Measurements from ENCODE around the gene KRTAP10-5. TPM values are rescaled to one million over a fixed set of nuclear protein-coding genes. Genes with fewer than 3 reads are reported as not detected.
"Not testable (repeated sequence)": the region's sequence is repeated elsewhere in the genome, so short reads cannot be mapped to it uniquely, and the experiment has no call there.

KRTAP10-5 gene
- total RNA-seq, 1 donor from 2014 or later, result not detected

DNA sequence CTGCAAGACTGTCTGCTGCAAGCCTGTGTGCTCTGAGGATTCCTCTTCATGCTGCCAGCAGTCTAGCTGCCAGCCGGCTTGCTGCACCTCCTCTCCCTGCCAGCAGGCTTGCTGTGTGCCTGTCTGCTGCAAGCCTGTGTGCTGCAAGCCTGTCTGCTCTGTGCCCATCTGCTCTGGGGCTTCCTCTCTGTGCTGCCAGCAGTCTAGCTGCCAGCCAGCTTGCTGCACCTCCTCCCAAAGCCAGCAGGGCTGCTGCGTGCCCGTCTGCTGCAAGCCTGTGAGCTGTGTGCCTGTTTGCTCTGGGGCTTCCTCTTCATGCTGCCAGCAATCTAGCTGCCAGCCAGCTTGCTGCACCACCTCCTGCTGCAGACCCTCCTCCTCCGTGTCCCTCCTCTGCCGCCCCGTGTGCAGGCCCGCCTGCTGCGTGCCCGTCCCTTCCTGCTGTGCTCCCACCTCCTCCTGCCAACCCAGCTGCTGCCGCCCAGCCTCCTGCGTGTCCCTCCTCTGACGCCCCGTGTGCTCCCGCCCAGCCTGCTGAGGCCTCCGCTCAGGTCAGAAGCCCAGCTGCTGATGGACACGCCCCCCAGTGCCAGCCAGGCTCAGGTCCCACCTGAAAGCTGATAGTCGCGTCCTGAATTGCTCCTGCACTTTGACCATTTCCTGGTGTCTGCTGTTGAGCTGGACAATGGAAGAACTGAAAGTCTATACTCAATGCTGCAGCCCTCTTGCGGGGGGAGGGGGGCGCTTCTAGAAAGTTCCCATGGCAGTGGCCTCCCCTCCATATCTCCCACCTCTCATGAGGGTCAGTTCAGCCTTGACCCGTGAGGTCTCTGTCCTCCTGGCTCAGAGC lies 5.7 kb downstream of the KRTAP10-5 start:
- H3K4me1 ChIP-seq, result no peaks in the 10 kb centered on the region
- no peak overlapping the region for H3K27ac ChIP-seq
- no peaks in the 10 kb centered on the region for H3K36me3 ChIP-seq
- intact Hi-C loops (cut with DNase I), result no loop called here
- ATAC-seq (no peak), DNase-seq (peak; percentile 47)
- H3K9me3 ChIP-seq, result no peaks in the 10 kb centered on the region
- TF ChIP-seq, protein P1, sequence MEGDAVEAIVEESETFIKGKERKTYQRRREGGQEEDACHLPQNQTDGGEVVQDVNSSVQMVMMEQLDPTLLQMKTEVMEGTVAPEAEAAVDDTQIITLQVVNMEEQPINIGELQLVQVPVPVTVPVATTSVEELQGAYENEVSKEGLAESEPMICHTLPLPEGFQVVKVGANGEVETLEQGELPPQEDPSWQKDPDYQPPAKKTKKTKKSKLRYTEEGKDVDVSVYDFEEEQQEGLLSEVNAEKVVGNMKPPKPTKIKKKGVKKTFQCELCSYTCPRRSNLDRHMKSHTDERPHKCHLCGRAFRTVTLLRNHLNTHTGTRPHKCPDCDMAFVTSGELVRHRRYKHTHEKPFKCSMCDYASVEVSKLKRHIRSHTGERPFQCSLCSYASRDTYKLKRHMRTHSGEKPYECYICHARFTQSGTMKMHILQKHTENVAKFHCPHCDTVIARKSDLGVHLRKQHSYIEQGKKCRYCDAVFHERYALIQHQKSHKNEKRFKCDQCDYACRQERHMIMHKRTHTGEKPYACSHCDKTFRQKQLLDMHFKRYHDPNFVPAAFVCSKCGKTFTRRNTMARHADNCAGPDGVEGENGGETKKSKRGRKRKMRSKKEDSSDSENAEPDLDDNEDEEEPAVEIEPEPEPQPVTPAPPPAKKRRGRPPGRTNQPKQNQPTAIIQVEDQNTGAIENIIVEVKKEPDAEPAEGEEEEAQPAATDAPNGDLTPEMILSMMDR (IDR thresholded peaks at IDR 0.05), result no peak
- H3K27me3 ChIP-seq, result no peaks in the 10 kb centered on the region
- H3K4me3 ChIP-seq, result no peak overlapping the region

DNA sequence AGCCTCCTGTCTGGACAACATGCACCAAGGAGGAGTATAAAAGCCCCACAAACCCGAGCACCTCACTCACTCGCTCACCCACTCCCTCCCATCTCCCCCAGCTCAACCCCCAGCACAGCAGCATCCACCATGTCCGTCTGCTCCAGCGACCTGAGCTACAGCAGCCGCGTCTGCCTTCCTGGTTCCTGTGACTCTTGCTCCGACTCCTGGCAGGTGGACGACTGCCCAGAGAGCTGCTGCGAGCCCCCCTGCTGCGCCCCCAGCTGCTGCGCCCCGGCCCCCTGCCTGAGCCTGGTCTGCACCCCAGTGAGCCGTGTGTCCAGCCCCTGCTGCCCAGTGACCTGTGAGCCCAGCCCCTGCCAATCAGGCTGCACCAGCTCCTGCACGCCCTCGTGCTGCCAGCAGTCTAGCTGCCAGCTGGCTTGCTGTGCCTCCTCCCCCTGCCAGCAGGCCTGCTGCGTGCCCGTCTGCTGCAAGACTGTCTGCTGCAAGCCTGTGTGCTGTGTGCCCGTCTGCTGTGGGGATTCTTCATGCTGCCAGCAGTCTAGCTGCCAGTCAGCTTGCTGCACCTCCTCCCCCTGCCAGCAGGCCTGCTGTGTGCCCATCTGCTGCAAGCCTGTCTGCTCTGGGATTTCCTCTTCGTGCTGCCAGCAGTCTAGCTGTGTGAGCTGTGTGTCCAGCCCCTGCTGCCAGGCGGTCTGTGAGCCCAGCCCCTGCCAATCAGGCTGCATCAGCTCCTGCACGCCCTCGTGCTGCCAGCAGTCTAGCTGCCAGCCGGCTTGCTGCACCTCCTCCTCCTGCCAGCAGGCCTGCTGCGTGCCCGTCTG lies 6.6 kb downstream of the KRTAP10-5 start, which contains the start of gene KRTAP10-4:
KRTAP10-4 (plus strand) TSS at position 100 of the 827 bp plus-strand sequence; CDS start at position 130, 30 bp downstream.
- intact Hi-C loops (cut with DNase I); ATAC-seq; H3K9me3 ChIP-seq; H3K27ac ChIP-seq; H3K4me3 ChIP-seq; H3K27me3 ChIP-seq; H3K36me3 ChIP-seq; H3K4me1 ChIP-seq: not testable (repeated sequence)
- peak; percentile 45 for DNase-seq

DNA sequence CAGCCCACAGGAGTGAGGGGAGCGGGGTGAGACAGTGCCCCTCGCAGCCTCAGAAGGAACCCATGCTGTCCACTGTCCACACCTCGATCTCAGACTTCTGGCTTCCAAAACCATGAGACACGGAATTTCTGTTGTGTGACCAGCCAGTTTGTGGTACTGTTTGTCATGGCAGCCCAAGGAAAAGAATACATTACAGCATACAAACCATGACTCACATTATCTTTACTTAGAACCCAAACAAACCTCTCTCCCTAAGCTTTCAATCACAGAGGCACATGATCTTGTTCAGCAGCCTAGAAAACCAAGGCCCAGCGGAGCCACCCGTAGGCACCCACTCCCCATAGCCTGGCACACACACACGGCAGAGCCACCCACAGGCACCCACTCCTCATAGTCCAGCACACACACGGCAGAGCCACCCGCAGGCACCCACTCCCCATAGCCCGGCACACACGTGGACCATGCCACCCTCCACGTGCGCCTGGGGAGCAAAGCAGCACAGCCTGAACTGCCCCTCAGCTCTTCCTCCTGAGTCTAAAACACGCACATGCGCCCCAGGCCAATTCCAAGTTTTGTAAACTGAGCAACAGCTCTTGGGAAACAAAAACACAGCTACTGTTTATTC lies 7.3 kb downstream of the KRTAP10-5 start:
- TF ChIP-seq, protein P1 (IDR thresholded peaks at IDR 0.05), result no peak
- intact Hi-C loops (cut with DNase I), result no loop called here
- peak; percentile 45 for DNase-seq

DNA sequence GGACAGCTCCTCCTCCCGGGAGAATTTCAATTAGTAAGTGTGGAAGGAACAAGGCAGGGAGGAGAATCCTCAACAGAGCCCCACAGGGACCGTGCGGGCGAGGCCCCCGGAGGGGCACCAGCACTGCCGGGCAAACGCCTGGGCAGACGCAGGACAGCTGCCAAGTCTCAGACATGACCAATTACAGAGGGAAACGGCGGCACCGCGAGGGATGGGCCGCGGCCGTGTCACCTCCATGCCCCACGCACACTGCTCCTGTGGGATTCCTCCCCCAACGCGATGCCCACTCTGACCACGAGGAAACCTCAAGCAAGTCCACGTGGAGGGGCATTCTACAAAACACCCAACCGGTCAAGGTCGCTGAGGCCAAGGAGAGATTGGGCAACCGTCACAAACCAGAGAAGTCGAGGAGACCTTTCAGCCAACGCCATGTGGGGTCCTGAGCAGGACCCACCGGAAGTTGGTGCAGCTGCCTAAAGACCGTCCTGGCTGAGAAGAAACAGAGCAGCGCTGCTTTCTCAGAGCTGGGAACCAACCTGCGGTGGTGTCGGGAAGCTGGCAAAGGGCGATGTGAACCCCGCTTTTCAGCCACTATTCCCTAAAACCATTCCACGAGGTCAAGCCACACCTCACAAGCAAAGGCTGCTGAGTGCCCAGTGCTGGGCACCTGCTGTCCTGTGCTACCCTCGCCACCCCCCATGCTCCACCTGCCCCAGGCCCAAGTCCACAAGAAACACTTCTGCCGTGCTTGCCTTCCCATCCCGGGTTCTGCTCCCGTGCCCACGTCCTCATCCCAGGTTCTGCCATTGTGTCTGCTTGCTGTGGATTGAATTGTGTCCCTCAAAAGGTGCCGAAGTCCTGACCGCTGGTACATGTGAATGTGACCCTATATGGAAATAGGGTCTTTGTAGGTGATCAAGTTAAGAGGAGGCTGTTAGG lies 8.3 kb downstream of the KRTAP10-5 start:
- Histone ChIP-seq H3K4me1 (no peaks in the 10 kb centered on the region), H3K27me3 (no peaks in the 10 kb centered on the region), H3K27ac (no peak overlapping the region), H3K9me3 (no peaks in the 10 kb centered on the region), H3K36me3 (no peaks in the 10 kb centered on the region), H3K4me3 (no peak overlapping the region)
- intact Hi-C loops (cut with DNase I), result no loop called here
- DNase-seq (peak; percentile 56), ATAC-seq (no peak)
- TF ChIP-seq, protein P1 (IDR thresholded peaks at IDR 0.05), result no peak

More for the DNA sequence above, 7.3 kb downstream of the KRTAP10-5 start:
- Histone ChIP-seq H3K27ac (no peak overlapping the region), H3K4me3 (no peak overlapping the region), H3K9me3 (no peaks in the 10 kb centered on the region), H3K36me3 (no peaks in the 10 kb centered on the region), H3K4me1 (no peaks in the 10 kb centered on the region), H3K27me3 (no peaks in the 10 kb centered on the region)
- ATAC-seq, result no peak

DNA sequence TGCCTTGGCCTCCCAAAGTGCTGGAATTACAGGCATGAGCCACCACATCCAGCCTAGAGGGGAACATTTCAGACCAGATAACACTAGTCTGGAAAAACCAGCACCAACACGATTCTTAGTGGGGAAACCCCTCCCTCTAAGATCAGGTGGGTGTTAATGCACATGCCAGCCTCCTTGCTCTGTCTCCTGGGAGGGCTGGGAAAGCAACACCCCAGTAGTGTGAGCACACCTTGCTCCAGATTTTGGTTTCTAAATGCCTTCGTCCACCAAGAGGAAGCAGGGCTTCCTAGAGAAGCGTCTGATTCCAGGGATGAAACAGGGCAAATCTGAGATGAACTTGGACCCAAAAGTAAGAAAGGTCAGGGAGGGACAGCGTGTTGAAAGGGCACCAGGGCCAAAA lies 9.1 kb downstream of the KRTAP10-5 start:
- H3K4me3 ChIP-seq, result no peak overlapping the region
- no peak overlapping the region for H3K27ac ChIP-seq
- intact Hi-C loops (cut with DNase I), result no loop called here
- H3K9me3 ChIP-seq, result no peaks in the 10 kb centered on the region
- TF ChIP-seq, protein P1 (IDR thresholded peaks at IDR 0.05), result no peak
- H3K36me3 ChIP-seq, result no peaks in the 10 kb centered on the region
- peak; percentile 17 for DNase-seq
- ATAC-seq, result no peak
- H3K27me3 ChIP-seq, result no peaks in the 10 kb centered on the region
- no peaks in the 10 kb centered on the region for H3K4me1 ChIP-seq

Data from upper lobe of right lung (tissue), 1 donor.